Measurements from ENCODE around the gene SLC32A1. TPM values are rescaled to one million over a fixed set of nuclear protein-coding genes. Genes with fewer than 3 reads are reported as not detected.

Gene SLC32A1
- total RNA-seq, 1 donor from 2014 or later, result not detected

DNA sequence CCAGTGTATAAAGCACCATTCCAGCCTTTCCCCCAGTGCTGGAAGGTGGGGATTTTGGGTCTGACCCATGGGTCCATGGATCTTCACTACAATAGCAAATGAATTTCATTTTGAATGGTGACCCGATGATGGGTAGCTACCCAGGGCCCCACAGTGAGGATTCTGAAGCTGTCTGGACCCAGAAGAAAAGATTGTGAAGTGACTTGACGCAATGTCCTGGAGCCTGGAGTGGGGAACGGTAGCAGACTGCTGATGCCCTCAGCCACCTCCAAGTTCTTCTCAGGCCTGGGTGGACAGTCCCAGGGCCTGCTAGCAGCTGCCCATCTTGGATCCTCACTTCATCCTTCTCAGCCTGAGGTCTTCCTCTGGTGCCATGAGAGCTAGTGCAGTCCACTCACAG lies 23.4 kb upstream of the SLC32A1 start:
- no peaks in the 10 kb centered on the region for H3K27me3 ChIP-seq
- TF ChIP-seq CTCF (IDR thresholded peaks at IDR 0.05), result no peak

GRCh38 chr20:38703526-38703925 lies 20.8 kb upstream of the SLC32A1 start:
- Histone ChIP-seq H3K4me1 (no peaks in the 10 kb centered on the region), H3K4me3 (no peak overlapping the region), H3K9me3 (no peaks in the 10 kb centered on the region), H3K27ac (no peak overlapping the region), H3K27me3 (no peaks in the 10 kb centered on the region), H3K36me3 (no peaks in the 10 kb centered on the region)
- no peak for DNase-seq (ENCODE audit: low spot score in 2 of 2)
- no peak for TF ChIP-seq CTCF (IDR thresholded peaks at IDR 0.05)
- intact Hi-C loops (cut with DNase I), result no loop called here

More for the DNA sequence above, 23.4 kb upstream of the SLC32A1 start:
- no peak for DNase-seq (ENCODE audit: low spot score in 2 of 2)
- no peak overlapping the region for H3K4me3 ChIP-seq
- no peaks in the 10 kb centered on the region for H3K36me3 ChIP-seq
- H3K4me1 ChIP-seq, result no peaks in the 10 kb centered on the region
- no peaks in the 10 kb centered on the region for H3K9me3 ChIP-seq
- no peak overlapping the region for H3K27ac ChIP-seq
- intact Hi-C loops (cut with DNase I), result no loop called here

GRCh38 chr20:38704136-38704535 lies 20.1 kb upstream of the SLC32A1 start:
- intact Hi-C loops (cut with DNase I), result no loop called here
- no peaks in the 10 kb centered on the region for H3K4me1 ChIP-seq
- no peak overlapping the region for H3K4me3 ChIP-seq
- no peak overlapping the region for H3K27ac ChIP-seq
- H3K27me3 ChIP-seq, result no peaks in the 10 kb centered on the region
- no peak for DNase-seq (ENCODE audit: low spot score in 2 of 2)
- H3K9me3 ChIP-seq, result no peaks in the 10 kb centered on the region
- no peaks in the 10 kb centered on the region for H3K36me3 ChIP-seq
- TF ChIP-seq CTCF (IDR thresholded peaks at IDR 0.05), result no peak

DNA sequence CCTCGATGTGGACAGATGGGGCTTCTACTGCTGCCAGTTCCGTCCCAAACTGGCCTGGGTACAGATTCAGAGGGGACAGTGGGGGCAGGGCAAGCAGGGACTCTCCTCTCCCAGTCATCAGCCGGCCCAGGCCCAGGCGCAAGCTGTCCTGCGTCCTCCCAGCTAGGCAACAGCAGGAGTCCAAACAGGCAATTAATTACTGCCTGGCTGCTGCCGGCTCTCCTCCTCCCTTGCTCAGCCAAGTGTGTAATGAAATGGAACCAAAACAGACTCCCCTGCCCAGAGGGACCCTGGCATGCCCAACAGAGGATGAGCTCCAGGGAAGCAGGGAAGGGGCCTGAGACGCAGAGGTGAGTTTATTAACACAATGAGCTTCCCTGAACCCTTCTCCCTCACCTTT lies 17.8 kb upstream of the SLC32A1 start:
- TF ChIP-seq CTCF (IDR thresholded peaks at IDR 0.05), result no peak
- no peak overlapping the region for H3K4me3 ChIP-seq
- intact Hi-C loops (cut with DNase I), result no loop called here
- no peak overlapping the region for H3K27ac ChIP-seq
- no peaks in the 10 kb centered on the region for H3K9me3 ChIP-seq
- H3K27me3 ChIP-seq, result no peaks in the 10 kb centered on the region
- H3K36me3 ChIP-seq, result no peaks in the 10 kb centered on the region
- no peak for DNase-seq (ENCODE audit: low spot score in 2 of 2)
- no peaks in the 10 kb centered on the region for H3K4me1 ChIP-seq

DNA sequence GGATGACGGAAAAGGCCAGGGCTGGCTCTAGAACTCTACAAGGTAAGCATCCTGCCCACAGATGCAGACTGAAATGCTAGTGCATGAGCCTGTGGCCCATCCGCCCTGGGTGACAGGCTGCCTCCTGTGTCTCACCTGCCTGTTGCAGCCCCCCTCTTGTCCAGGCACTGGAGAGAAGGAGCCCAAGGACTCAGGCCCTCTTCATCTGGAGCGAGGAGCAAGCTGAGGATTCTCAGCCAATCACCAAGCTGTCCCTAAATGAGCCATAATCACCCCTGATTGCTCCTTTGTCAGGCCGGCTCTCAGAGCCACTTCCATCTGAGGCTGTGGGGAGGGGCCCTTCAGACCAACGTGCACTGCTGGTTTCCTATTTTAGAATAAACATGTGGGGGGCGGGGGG lies 10.0 kb upstream of the SLC32A1 start:
- no peaks in the 10 kb centered on the region for H3K27me3 ChIP-seq
- DNase-seq (ENCODE audit: low spot score in 2 of 2), result no peak
- no peak overlapping the region for H3K4me3 ChIP-seq
- TF ChIP-seq CTCF (IDR thresholded peaks at IDR 0.05), result no peak
- no peaks in the 10 kb centered on the region for H3K4me1 ChIP-seq
- no peaks in the 10 kb centered on the region for H3K9me3 ChIP-seq
- no peaks in the 10 kb centered on the region for H3K36me3 ChIP-seq
- no peak overlapping the region for H3K27ac ChIP-seq
- intact Hi-C loops (cut with DNase I), result no loop called here

- no peak for TF ChIP-seq CTCF (IDR thresholded peaks at IDR 0.05)
- H3K27ac ChIP-seq, result no peak overlapping the region
- no peak overlapping the region for H3K4me3 ChIP-seq
- no peaks in the 10 kb centered on the region for H3K9me3 ChIP-seq
- no peaks in the 10 kb centered on the region for H3K4me1 ChIP-seq
- no peaks in the 10 kb centered on the region for H3K36me3 ChIP-seq
- DNase-seq (ENCODE audit: low spot score in 2 of 2), result no peak
- no peaks in the 10 kb centered on the region for H3K27me3 ChIP-seq
- intact Hi-C loops (cut with DNase I), result no loop called here
These were observed 8.6 kb upstream of the SLC32A1 start for GRCh38 chr20:38715646-38716045.

Data from ascending aorta (tissue), 2 donors.